Nephron progenitor cell (in vitro differentiated cells): Measurements from ENCODE around the gene PRR14.

Experiments
- DNase-seq: peaks from one replicate; pipeline ENCODE4 v3.0.0; 2021
- H3K27ac Mint-ChIP-seq: 2 replicates; pipeline ENCODE4 v1.8.0; 2021; ENCODE audit warnings: mild to moderate bottlenecking, moderate library complexity, mixed read lengths
- H3K27me3 Mint-ChIP-seq: 2 replicates; pipeline ENCODE4 v1.8.0; 2021; ENCODE audit warnings: mild to moderate bottlenecking, low read depth, mixed read lengths; ENCODE audit not compliant: poor library complexity
- H3K36me3 Mint-ChIP-seq: 2 replicates; pipeline ENCODE4 v1.8.0; 2021; ENCODE audit warnings: low read depth, mixed read lengths
- H3K4me1 Mint-ChIP-seq: 2 replicates; pipeline ENCODE4 v1.8.0; 2021; ENCODE audit warnings: mixed read lengths
- H3K4me3 Mint-ChIP-seq: 2 replicates; pipeline ENCODE4 v1.8.0; 2021; ENCODE audit warnings: mild to moderate bottlenecking, moderate library complexity, mixed read lengths
- H3K9me3 Mint-ChIP-seq: 2 replicates; pipeline ENCODE4 v1.8.0; 2021; ENCODE audit warnings: mild to moderate bottlenecking, moderate library complexity, mixed read lengths
- TF ChIP-seq, protein P1 (sequence below): fragments of 200-600 bp; sonication (generic); IDR thresholded peaks from 2 replicates; pipeline ENCODE4 v1.5.0; 2021; ENCODE audit warnings: antibody characterized with exemption

Gene PRR14

DNA sequence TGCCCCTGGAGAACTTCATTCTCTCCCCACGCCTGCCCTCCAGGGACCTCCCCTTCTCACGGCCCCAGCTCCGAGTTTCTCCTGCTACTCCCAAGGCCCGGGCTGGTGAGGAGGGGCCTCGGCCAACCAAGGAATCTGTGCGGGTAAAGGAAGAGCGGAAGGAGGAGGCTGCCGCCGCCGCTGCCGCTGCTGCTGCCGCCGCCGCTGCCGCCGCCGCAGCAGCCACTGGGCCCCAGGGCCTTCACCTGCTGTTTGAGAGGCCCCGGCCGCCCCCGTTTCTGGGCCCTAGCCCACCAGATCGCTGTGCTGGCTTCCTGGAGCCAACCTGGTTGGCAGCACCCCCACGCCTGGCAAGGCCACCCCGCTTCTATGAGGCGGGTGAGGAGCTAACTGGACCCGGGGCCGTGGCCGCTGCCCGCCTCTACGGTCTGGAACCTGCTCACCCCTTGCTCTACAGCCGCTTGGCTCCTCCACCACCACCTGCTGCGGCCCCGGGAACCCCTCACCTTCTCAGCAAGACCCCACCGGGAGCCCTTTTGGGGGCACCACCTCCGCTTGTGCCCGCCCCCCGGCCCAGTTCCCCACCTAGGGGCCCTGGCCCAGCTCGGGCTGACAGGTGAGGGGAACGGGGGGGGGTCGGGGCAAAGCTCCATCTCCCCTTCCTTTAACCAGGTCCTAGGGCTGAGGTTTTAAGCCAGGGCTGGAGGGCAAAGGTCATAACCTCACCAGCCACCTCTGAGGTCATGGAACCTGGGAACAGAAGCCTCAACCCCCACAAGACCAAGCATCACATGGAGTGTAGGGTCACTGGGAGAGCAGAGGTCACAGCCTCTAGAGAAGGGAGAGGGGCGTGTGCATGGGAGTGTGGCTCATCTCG lies 18.5 kb downstream of the PRR14 start:
- TF ChIP-seq, protein P1, sequence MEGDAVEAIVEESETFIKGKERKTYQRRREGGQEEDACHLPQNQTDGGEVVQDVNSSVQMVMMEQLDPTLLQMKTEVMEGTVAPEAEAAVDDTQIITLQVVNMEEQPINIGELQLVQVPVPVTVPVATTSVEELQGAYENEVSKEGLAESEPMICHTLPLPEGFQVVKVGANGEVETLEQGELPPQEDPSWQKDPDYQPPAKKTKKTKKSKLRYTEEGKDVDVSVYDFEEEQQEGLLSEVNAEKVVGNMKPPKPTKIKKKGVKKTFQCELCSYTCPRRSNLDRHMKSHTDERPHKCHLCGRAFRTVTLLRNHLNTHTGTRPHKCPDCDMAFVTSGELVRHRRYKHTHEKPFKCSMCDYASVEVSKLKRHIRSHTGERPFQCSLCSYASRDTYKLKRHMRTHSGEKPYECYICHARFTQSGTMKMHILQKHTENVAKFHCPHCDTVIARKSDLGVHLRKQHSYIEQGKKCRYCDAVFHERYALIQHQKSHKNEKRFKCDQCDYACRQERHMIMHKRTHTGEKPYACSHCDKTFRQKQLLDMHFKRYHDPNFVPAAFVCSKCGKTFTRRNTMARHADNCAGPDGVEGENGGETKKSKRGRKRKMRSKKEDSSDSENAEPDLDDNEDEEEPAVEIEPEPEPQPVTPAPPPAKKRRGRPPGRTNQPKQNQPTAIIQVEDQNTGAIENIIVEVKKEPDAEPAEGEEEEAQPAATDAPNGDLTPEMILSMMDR = no peak
- Mint-ChIP-seq H3K27ac (no peak overlapping the region), H3K4me1 (no peaks in the 10 kb centered on the region), H3K36me3 (peaks cover 34% of the 10 kb centered on the region), H3K27me3 (peaks cover 22% of the 10 kb centered on the region), H3K4me3 (no peak overlapping the region), H3K9me3 (no peaks in the 10 kb centered on the region)
- no peak for DNase-seq

DNA sequence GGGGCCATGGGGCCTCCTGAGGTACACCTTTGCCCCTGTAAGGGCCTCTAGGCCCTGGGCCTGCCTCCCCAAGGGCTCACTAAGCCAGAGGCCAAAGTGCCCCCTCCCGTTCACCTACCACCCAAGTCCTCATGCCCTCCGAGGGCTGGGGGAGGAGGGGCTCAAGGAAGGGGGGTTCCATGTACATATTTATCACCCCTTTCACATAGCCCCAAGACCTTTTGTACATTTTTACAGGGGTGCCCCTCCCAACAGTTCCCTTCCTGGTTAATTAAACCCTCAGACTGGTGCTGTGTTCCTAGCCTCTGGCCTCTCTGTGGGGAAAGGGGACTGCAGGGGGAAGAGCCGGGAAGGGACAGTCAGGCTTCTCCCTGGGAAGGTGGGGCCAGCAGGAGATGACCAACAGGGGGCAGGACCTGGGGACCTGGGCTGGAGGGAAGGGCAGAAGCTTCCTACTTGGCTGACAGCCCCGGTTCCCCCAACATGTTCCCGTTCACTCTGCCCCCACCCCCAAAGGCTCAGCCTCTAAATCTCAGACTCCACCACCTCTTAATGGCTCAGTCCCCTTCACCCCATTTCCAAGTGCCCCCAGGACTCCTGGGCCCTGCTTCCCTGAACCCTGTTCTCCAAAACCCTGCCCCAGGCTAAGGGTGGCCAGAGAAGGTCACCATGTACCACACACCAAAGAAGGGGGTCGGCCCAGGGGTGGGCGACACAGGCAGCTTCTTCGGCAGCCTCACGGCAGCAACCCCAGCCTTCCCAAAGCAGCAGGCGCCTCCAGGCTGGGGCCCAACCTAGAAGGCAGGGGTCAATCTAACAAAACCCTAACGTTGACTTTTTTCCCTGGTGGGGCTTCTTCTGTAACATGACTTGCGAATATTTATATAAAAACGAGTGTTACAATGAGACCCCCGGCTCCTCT lies 19.4 kb downstream of the PRR14 start:
- Mint-ChIP-seq H3K27ac (no peak overlapping the region), H3K4me1 (no peaks in the 10 kb centered on the region), H3K4me3 (no peak overlapping the region), H3K27me3 (peaks cover 31% of the 10 kb centered on the region), H3K9me3 (no peaks in the 10 kb centered on the region), H3K36me3 (peaks cover 33% of the 10 kb centered on the region)
- TF ChIP-seq, protein P1 = no peak
- DNase-seq = no peak

DNA sequence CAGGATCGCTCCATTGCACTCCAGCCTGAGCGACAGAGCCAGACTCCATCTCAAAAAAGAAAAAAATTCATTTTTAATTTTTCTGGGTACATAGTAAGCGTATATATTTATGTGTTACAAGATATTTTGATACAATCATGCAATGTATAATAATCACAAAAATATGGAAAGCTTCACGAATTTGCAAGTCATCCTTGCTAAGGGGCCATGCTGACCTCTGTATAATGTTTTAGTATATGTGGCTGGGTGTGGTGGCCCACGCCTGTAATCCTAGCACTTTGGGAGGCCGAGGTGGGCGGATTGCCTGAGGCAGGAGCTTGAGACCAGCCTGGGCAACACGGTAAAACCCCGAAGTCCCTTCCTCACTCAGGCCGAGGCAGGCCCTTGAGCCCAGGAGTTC lies 24.4 kb downstream of the PRR14 start:
- Mint-ChIP-seq H3K4me1 (peaks cover 4% of the 10 kb centered on the region), H3K27ac (no peak overlapping the region), H3K4me3 (no peak overlapping the region), H3K27me3 (peaks cover 71% of the 10 kb centered on the region), H3K9me3 (no peaks in the 10 kb centered on the region), H3K36me3 (peaks cover 11% of the 10 kb centered on the region)
- TF ChIP-seq, protein P1 = no peak
- no peak for DNase-seq

DNA sequence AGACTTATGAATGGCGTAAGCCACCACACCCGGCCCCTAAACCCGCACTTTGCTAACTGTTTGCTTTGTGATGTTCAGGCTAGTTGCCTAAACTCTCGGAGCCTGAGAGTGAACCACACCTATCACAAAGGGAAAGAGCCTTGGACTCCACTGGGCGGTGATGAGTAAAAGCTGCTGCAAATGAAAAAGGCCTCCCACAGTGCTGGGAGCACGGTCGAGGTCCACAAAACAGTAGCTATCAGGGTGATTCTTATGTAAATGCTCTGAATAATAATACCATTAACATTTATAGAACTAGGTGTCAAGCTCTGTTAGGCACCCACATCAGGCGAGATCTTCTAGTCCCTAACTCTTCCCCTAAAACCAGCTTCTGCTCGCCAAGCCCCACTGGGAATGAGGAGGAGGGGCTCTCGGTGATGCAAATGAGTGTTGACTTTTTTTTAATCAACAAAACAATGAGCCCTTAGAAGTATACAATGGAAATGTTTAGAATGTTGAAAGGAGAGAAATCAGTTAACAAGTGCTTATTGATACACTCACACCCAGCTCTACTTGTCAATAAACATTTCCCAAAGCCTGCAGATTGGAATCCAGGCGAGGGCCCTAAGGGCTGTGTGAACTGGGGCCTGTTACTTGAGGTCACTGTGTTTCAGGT lies 27.3 kb downstream of the PRR14 start:
- peaks cover 87% of the 10 kb centered on the region for H3K27me3 Mint-ChIP-seq
- H3K4me3 Mint-ChIP-seq = no peak overlapping the region
- peaks cover 4% of the 10 kb centered on the region for H3K4me1 Mint-ChIP-seq
- TF ChIP-seq, protein P1 = no peak
- H3K9me3 Mint-ChIP-seq = peaks cover 5% of the 10 kb centered on the region
- no peaks in the 10 kb centered on the region for H3K36me3 Mint-ChIP-seq
- H3K27ac Mint-ChIP-seq = no peak overlapping the region
- no peak for DNase-seq

DNA sequence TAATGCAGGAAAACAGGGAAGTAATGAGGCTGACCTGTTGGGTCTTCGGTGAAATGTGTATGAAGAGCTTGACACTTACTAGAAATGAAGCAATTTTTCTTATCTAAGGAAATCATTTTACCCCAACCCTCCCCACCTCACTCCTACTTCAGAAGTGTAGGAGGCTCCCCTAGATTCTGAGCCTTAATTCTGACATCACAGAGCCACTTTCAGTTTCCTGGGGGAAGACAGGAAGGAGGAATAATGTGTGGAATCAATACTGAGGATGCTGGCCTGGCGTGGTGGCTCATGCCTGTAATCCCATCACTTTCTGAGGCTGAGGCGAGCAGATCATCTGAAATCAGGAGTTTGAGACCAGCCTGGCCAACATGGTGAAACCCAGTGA lies 27.8 kb downstream of the PRR14 start:
- Mint-ChIP-seq H3K4me3 (no peak overlapping the region), H3K9me3 (peaks cover 5% of the 10 kb centered on the region), H3K27ac (no peak overlapping the region), H3K4me1 (peaks cover 4% of the 10 kb centered on the region), H3K36me3 (no peaks in the 10 kb centered on the region), H3K27me3 (peaks cover 87% of the 10 kb centered on the region)
- TF ChIP-seq, protein P1 = no peak
- DNase-seq = no peak
